ENCODE results near the gene SLC39A8. TPM values are rescaled to one million over a fixed set of nuclear protein-coding genes. Genes with fewer than 3 reads are reported as not detected.

The SLC39A8 gene
- total RNA-seq, 1 donor, result 11.2 TPM

DNA sequence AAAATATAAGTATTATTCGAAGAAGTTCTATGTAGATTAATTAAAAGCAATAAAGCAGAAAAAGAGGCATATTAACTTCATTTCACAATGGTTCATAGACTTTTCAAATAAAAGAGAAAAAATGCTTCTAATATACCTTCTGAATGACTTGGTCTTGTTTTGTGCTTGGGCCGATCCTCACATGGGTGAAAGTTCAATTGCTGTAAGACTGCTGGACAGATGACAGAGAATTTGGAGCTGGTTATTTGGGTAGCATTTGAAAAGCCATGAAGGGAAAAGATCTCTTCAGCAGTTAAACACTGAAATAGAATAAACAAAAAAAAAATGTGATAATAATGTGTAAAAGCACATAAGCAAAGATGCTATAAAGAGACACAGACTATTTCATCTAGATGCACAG is 29.8 kb downstream of the SLC39A8 start:
- no peaks in the 10 kb centered on the region for H3K36me3 ChIP-seq (ENCODE audit: insufficient read depth, low read length)
- no peak for DNase-seq (ENCODE audit: insufficient read length, low spot score, missing footprints)
- H3K4me2 ChIP-seq (ENCODE audit: insufficient read depth, low read length), result no peak overlapping the region
- no peak overlapping the region for H2AFZ ChIP-seq (ENCODE audit: low read length)
- no peaks in the 10 kb centered on the region for H3K9me3 ChIP-seq (ENCODE audit: low read depth, low read length)
- H4K20me1 ChIP-seq (ENCODE audit: insufficient read depth, low read length), result no peaks in the 10 kb centered on the region
- no peak overlapping the region for H3K27ac ChIP-seq (ENCODE audit: low read depth, low read length)
- H3K27me3 ChIP-seq (ENCODE audit: insufficient read depth, low read length), result no peaks in the 10 kb centered on the region
- TF ChIP-seq, protein P1, sequence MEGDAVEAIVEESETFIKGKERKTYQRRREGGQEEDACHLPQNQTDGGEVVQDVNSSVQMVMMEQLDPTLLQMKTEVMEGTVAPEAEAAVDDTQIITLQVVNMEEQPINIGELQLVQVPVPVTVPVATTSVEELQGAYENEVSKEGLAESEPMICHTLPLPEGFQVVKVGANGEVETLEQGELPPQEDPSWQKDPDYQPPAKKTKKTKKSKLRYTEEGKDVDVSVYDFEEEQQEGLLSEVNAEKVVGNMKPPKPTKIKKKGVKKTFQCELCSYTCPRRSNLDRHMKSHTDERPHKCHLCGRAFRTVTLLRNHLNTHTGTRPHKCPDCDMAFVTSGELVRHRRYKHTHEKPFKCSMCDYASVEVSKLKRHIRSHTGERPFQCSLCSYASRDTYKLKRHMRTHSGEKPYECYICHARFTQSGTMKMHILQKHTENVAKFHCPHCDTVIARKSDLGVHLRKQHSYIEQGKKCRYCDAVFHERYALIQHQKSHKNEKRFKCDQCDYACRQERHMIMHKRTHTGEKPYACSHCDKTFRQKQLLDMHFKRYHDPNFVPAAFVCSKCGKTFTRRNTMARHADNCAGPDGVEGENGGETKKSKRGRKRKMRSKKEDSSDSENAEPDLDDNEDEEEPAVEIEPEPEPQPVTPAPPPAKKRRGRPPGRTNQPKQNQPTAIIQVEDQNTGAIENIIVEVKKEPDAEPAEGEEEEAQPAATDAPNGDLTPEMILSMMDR (IDR thresholded peaks at IDR 0.05; ENCODE audit: extremely low read depth, low read depth, low read length), result no peak
- H3K4me1 ChIP-seq (ENCODE audit: insufficient read depth, low read length), result no peaks in the 10 kb centered on the region
- no peak overlapping the region for H3K4me3 ChIP-seq (ENCODE audit: insufficient read depth, low read length)
- H3K79me2 ChIP-seq (ENCODE audit: insufficient read depth, low read length), result no peaks in the 10 kb centered on the region

DNA sequence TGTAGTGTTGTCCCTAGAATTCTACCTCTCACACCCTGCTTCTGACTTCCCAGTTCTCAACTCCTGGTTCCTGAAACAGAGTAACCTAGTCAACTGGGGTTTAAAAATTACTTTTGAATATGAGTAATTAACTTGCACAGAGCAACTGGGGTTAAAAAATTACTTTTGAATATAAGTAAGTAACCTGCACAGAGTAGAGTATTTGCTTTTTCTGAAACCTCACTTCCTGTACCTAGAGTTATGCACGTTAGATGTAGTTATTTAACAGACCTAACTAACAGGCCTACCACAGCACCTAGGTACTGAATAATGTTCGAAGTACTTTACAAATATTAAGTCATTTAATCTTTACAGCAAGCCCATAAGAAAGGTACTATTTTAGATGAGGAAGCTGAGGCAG is 32.9 kb downstream of the SLC39A8 start:
- TF ChIP-seq, protein P1 (IDR thresholded peaks at IDR 0.05; ENCODE audit: extremely low read depth, low read depth, low read length), result no peak
- Histone ChIP-seq H2AFZ (ENCODE audit: low read length) (no peak overlapping the region), H3K36me3 (ENCODE audit: insufficient read depth, low read length) (no peaks in the 10 kb centered on the region), H3K4me3 (ENCODE audit: insufficient read depth, low read length) (no peak overlapping the region), H3K27ac (ENCODE audit: low read depth, low read length) (no peak overlapping the region), H3K27me3 (ENCODE audit: insufficient read depth, low read length) (no peaks in the 10 kb centered on the region), H3K4me1 (ENCODE audit: insufficient read depth, low read length) (no peaks in the 10 kb centered on the region), H4K20me1 (ENCODE audit: insufficient read depth, low read length) (no peaks in the 10 kb centered on the region), H3K4me2 (ENCODE audit: insufficient read depth, low read length) (no peak overlapping the region), H3K9me3 (ENCODE audit: low read depth, low read length) (no peaks in the 10 kb centered on the region), H3K79me2 (ENCODE audit: insufficient read depth, low read length) (no peaks in the 10 kb centered on the region)
- no peak for DNase-seq (ENCODE audit: insufficient read length, low spot score, missing footprints)

DNA sequence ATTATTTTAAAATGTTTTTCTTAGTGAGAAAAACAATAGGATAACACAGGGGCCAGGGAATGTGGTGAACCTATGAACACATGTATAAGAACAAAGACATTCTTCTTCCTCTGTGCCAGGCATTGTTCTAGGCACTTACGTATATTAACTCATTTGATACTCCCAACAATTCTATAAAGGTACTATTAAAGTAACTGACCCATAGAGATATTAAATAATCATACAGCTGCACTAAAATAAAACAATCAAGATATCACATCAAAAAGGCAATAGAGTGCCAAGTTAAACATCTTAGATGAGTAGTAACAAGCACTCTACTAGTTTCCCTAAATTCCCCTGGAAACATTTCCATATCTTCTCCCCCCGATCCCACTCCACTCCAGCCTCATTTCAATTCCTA is 33.4 kb downstream of the SLC39A8 start:
- Histone ChIP-seq H3K4me3 (ENCODE audit: insufficient read depth, low read length) (no peak overlapping the region), H3K4me1 (ENCODE audit: insufficient read depth, low read length) (no peaks in the 10 kb centered on the region), H4K20me1 (ENCODE audit: insufficient read depth, low read length) (no peaks in the 10 kb centered on the region), H3K4me2 (ENCODE audit: insufficient read depth, low read length) (no peak overlapping the region), H3K27ac (ENCODE audit: low read depth, low read length) (no peak overlapping the region), H3K36me3 (ENCODE audit: insufficient read depth, low read length) (no peaks in the 10 kb centered on the region), H3K27me3 (ENCODE audit: insufficient read depth, low read length) (no peaks in the 10 kb centered on the region), H3K9me3 (ENCODE audit: low read depth, low read length) (no peaks in the 10 kb centered on the region), H3K79me2 (ENCODE audit: insufficient read depth, low read length) (no peaks in the 10 kb centered on the region), H2AFZ (ENCODE audit: low read length) (no peak overlapping the region)
- TF ChIP-seq, protein P1 (IDR thresholded peaks at IDR 0.05; ENCODE audit: extremely low read depth, low read depth, low read length), result no peak
- DNase-seq (ENCODE audit: insufficient read length, low spot score, missing footprints), result no peak

DNA sequence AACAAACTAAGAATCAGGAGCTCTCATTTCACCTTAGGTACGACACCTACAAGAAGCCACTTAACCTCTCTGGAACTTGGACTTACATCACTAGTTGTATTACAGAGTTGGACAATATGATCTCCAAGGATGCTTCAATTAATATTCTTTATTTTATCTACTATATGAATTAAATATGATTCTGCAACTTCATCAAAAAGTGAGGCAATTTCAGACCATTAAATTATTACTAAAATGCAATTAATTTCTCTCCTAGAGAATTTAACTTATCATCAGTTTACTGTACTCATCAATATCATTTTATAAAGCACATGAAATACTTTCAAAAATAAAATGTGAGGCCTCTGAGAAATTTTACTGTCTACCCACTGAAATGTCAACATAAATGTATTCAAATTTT is 33.9 kb downstream of the SLC39A8 start:
- Histone ChIP-seq H3K36me3 (ENCODE audit: insufficient read depth, low read length) (no peaks in the 10 kb centered on the region), H4K20me1 (ENCODE audit: insufficient read depth, low read length) (no peaks in the 10 kb centered on the region), H3K79me2 (ENCODE audit: insufficient read depth, low read length) (no peaks in the 10 kb centered on the region), H3K4me3 (ENCODE audit: insufficient read depth, low read length) (no peak overlapping the region), H3K27me3 (ENCODE audit: insufficient read depth, low read length) (no peaks in the 10 kb centered on the region), H2AFZ (ENCODE audit: low read length) (no peak overlapping the region), H3K27ac (ENCODE audit: low read depth, low read length) (no peak overlapping the region), H3K4me1 (ENCODE audit: insufficient read depth, low read length) (no peaks in the 10 kb centered on the region), H3K9me3 (ENCODE audit: low read depth, low read length) (no peaks in the 10 kb centered on the region), H3K4me2 (ENCODE audit: insufficient read depth, low read length) (no peak overlapping the region)
- no peak for DNase-seq (ENCODE audit: insufficient read length, low spot score, missing footprints)
- TF ChIP-seq, protein P1 (IDR thresholded peaks at IDR 0.05; ENCODE audit: extremely low read depth, low read depth, low read length), result no peak
